ENCODE results near the gene YWHAE. TPM values are rescaled to one million over a fixed set of nuclear protein-coding genes. Genes with fewer than 3 reads are reported as not detected.

YWHAE gene
- total and polyA plus RNA-seq, 10 of the 15 experiments (the other 5 are each of a cell fraction or from before 2014, with no cell fraction given) = 189 to 651 (median 469) TPM

DNA sequence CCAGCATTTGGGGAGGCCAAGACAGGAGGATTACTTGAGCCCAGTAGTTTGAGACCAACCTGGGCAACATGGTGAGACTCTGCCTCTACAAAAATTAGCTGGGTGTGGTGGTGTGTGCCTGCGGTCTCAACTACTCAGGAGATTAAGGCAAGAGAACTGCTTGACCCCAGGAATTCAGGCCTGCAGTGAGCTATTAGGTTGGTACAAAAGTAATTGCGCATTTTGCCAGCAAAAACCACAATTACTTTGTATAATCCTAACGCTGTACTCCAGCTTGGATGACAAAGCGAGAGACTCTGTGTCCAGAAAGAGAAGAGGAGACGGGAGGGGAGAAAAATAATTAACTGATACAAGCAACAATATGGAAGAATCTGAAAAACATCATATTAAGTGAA lies 32.7 kb downstream of the YWHAE start (continued):
- no peak for TF ChIP-seq CBX5 (IDR thresholded peaks at IDR 0.05; ENCODE audit: low read depth)
- TF ChIP-seq NFYB (IDR thresholded peaks at IDR 0.05; ENCODE audit: insufficient read depth, low read depth, low read length) = no peak
- no peak for TF ChIP-seq ESRRA (IDR thresholded peaks at IDR 0.05; ENCODE audit: low read length)
- TF ChIP-seq BRCA1 (IDR thresholded peaks at IDR 0.05; ENCODE audit: low read depth, low read length) = no peak
- no peak for TF ChIP-seq IKZF1 (conservative IDR thresholded peaks at IDR 0.05)
- no peak for TF ChIP-seq GABPA (IDR thresholded peaks at IDR 0.05; ENCODE audit: low read depth)
- TF ChIP-seq HDAC6 (IDR thresholded peaks at IDR 0.05; ENCODE audit: unreplicated experiment) = no peak
- TF ChIP-seq, protein P1, sequence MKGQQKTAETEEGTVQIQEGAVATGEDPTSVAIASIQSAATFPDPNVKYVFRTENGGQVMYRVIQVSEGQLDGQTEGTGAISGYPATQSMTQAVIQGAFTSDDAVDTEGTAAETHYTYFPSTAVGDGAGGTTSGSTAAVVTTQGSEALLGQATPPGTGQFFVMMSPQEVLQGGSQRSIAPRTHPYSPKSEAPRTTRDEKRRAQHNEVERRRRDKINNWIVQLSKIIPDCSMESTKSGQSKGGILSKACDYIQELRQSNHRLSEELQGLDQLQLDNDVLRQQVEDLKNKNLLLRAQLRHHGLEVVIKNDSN (IDR thresholded peaks at IDR 0.05; ENCODE audit: borderline replicate concordance, extremely low read length, insufficient read depth, low read depth, low read length) = no peak
- no peak for TF ChIP-seq ZSCAN29 (IDR thresholded peaks at IDR 0.05)
- TF ChIP-seq JUND (IDR thresholded peaks at IDR 0.05; ENCODE audit: low read depth, low read length) = no peak
- TF ChIP-seq, protein P2, sequence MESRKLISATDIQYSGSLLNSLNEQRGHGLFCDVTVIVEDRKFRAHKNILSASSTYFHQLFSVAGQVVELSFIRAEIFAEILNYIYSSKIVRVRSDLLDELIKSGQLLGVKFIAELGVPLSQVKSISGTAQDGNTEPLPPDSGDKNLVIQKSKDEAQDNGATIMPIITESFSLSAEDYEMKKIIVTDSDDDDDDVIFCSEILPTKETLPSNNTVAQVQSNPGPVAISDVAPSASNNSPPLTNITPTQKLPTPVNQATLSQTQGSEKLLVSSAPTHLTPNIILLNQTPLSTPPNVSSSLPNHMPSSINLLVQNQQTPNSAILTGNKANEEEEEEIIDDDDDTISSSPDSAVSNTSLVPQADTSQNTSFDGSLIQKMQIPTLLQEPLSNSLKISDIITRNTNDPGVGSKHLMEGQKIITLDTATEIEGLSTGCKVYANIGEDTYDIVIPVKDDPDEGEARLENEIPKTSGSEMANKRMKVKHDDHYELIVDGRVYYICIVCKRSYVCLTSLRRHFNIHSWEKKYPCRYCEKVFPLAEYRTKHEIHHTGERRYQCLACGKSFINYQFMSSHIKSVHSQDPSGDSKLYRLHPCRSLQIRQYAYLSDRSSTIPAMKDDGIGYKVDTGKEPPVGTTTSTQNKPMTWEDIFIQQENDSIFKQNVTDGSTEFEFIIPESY (IDR thresholded peaks at IDR 0.05) = no peak
- TF ChIP-seq SMC3 (IDR thresholded peaks at IDR 0.05; ENCODE audit: borderline replicate concordance, low read length) = no peak
- TF ChIP-seq PML (IDR thresholded peaks at IDR 0.05; ENCODE audit: low read length) = no peak

Data from GM12878 (cell line).